Measurements from ENCODE around the gene EHBP1L1.

DNA sequence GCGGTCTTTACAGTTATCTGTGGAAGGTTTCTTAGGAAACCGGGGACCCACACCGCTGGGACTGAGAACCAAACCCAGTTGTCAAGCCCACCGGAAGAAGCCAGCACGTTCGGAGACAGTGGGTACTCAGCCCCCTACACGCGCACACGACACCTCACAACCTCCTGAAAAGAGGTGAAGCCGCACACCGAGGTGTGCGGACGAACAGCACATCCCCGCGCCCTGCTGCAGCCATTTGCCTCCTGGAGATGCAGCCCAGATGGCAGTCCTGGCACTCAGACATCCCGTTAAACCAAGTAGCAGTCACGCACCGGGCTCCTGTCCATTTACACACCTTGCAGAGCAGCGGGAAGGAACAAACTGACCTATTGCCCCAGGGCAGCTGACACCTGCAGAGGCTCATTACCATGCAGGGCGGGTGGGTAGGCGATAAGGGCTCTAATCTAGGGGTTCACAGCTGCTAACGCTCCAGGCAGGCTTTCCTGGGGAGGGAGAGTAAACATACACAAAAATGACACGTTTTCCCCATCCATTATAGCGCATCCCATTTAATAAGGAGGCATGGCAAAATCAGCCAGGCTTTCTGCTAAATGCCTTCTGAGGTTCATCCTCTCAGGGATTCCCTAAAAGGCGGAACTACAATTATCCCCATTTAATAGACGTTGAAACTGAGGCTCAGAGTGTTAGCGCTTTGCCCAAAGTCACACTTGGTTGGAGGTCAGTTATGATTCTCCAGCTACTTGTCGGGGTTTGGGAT lies 864 bp upstream of the EHBP1L1 start:
- TF ChIP-seq, protein P1, sequence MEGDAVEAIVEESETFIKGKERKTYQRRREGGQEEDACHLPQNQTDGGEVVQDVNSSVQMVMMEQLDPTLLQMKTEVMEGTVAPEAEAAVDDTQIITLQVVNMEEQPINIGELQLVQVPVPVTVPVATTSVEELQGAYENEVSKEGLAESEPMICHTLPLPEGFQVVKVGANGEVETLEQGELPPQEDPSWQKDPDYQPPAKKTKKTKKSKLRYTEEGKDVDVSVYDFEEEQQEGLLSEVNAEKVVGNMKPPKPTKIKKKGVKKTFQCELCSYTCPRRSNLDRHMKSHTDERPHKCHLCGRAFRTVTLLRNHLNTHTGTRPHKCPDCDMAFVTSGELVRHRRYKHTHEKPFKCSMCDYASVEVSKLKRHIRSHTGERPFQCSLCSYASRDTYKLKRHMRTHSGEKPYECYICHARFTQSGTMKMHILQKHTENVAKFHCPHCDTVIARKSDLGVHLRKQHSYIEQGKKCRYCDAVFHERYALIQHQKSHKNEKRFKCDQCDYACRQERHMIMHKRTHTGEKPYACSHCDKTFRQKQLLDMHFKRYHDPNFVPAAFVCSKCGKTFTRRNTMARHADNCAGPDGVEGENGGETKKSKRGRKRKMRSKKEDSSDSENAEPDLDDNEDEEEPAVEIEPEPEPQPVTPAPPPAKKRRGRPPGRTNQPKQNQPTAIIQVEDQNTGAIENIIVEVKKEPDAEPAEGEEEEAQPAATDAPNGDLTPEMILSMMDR (IDR thresholded peaks at IDR 0.05; ENCODE audit: insufficient read depth, low read depth, low read length), result no peak
- TF ChIP-seq EZH2 (IDR thresholded peaks at IDR 0.05; ENCODE audit: insufficient read depth, low read length), result no peak
